Measurements from ENCODE around the gene ZFP3.

GRCh38 chr17:5033352-5034015 lies 44.8 kb upstream of the ZFP3 start:
- no peak for TF ChIP-seq CTCF (IDR thresholded peaks at IDR 0.05)
- no peak for TF ChIP-seq POLR2A (IDR thresholded peaks at IDR 0.05)
